Progenitor cell of endocrine pancreas (in vitro differentiated cells): Measurements from ENCODE around the gene COPS4. TPM values are rescaled to one million over a fixed set of nuclear protein-coding genes. Genes with fewer than 3 reads are reported as not detected.

Source experiments
- DNase-seq: peaks from one replicate; pipeline ENCODE4 v3.0.0; 2021; ENCODE audit warnings: low spot score; ENCODE audit not compliant: unreplicated experiment
- H3K27ac Mint-ChIP-seq: 2 replicates; pipeline ENCODE4 v1.8.0; 2021; ENCODE audit warnings: mild to moderate bottlenecking, moderate library complexity, mixed read lengths
- H3K27me3 Mint-ChIP-seq: 2 replicates; pipeline ENCODE4 v1.8.0; 2021; ENCODE audit warnings: mixed read lengths
- H3K36me3 Mint-ChIP-seq: 2 replicates; pipeline ENCODE4 v1.8.0; 2022; ENCODE audit warnings: mixed read lengths; ENCODE audit not compliant: insufficient read depth
- H3K4me1 Mint-ChIP-seq: 2 replicates; pipeline ENCODE4 v1.8.0; 2021; ENCODE audit warnings: low read depth, mixed read lengths
- H3K4me3 Mint-ChIP-seq: 2 replicates; pipeline ENCODE4 v1.8.0; 2021; ENCODE audit warnings: low read depth, mild to moderate bottlenecking, moderate library complexity, mixed read lengths
- H3K9me3 Mint-ChIP-seq: 2 replicates; pipeline ENCODE4 v1.8.0; 2021; ENCODE audit warnings: low read depth, mixed read lengths
- CTCF ChIP-seq: fragments of 200-600 bp; sonication (generic); IDR thresholded peaks from one replicate; pipeline ENCODE4 v1.5.0; 2021; ENCODE audit warnings: antibody characterized with exemption, mild to moderate bottlenecking; ENCODE audit not compliant: unreplicated experiment
- total RNA-seq: library from RNA; stranded (reverse); gene quantifications from 2 replicates; pipeline ENCODE4 v1.2.1, GENCODE V29; 2021

The COPS4 gene
- total RNA-seq, 1 donor from 2014 or later, result 42.7 TPM

GRCh38 chr4:83010522-83011318, 24.3 kb upstream of the COPS4 start, which contains the start of gene LIN54:
Gene LIN54, minus strand, starts transcription at chr4:83010823. Its CDS starts 25,979 bp downstream, at chr4:82984844.
- no peak for TF ChIP-seq CTCF
- H3K27ac Mint-ChIP-seq, result peak within 1 kb of the TSS; percentile 93
- DNase-seq, result peak; percentile 52
- H3K9me3 Mint-ChIP-seq, result no peaks in the 10 kb centered on the region
- peaks cover 28% of the 10 kb centered on the region for H3K4me1 Mint-ChIP-seq
- H3K27me3 Mint-ChIP-seq, result no peaks in the 10 kb centered on the region
- no peaks in the 10 kb centered on the region for H3K36me3 Mint-ChIP-seq
- H3K4me3 Mint-ChIP-seq, result peak within 1 kb of the TSS; percentile 89

GRCh38 chr4:83011689-83012199, 23.2 kb upstream of the COPS4 start:
- peak overlapping the region; percentile 89 for H3K4me3 Mint-ChIP-seq
- no peaks in the 10 kb centered on the region for H3K27me3 Mint-ChIP-seq
- no peaks in the 10 kb centered on the region for H3K9me3 Mint-ChIP-seq
- DNase-seq, result no peak
- peak overlapping the region; percentile 93 for H3K27ac Mint-ChIP-seq
- H3K4me1 Mint-ChIP-seq, result peaks cover 28% of the 10 kb centered on the region
- no peak for TF ChIP-seq CTCF
- no peaks in the 10 kb centered on the region for H3K36me3 Mint-ChIP-seq

- peak overlapping the region; percentile 89 for H3K4me3 Mint-ChIP-seq
- H3K27me3 Mint-ChIP-seq, result no peaks in the 10 kb centered on the region
- peaks cover 28% of the 10 kb centered on the region for H3K4me1 Mint-ChIP-seq
- TF ChIP-seq CTCF, result no peak
- H3K36me3 Mint-ChIP-seq, result no peaks in the 10 kb centered on the region
- H3K27ac Mint-ChIP-seq, result peak overlapping the region; percentile 93
- peak; percentile 50 for DNase-seq
- H3K9me3 Mint-ChIP-seq, result no peaks in the 10 kb centered on the region
Observed at GRCh38 chr4:83012200-83012686, 22.7 kb upstream of the COPS4 start.

GRCh38 chr4:83012687-83013419, 22.1 kb upstream of the COPS4 start:
- Mint-ChIP-seq H3K4me3 (peak overlapping the region; percentile 75), H3K36me3 (no peaks in the 10 kb centered on the region), H3K4me1 (peaks cover 28% of the 10 kb centered on the region), H3K27me3 (no peaks in the 10 kb centered on the region), H3K9me3 (no peaks in the 10 kb centered on the region), H3K27ac (peak overlapping the region; percentile 90)
- TF ChIP-seq CTCF, result peak; percentile 60
- DNase-seq, result peak; percentile 98

GRCh38 chr4:83013420-83013867, 21.5 kb upstream of the COPS4 start:
- Mint-ChIP-seq H3K27ac (peak overlapping the region; percentile 90), H3K4me3 (peak overlapping the region; percentile 75), H3K36me3 (no peaks in the 10 kb centered on the region), H3K9me3 (no peaks in the 10 kb centered on the region), H3K27me3 (no peaks in the 10 kb centered on the region), H3K4me1 (peaks cover 26% of the 10 kb centered on the region)
- DNase-seq, result no peak
- TF ChIP-seq CTCF, result no peak
